Aortic smooth muscle cell (primary cell): ENCODE measurements around the gene RNF123. TPM values are rescaled to one million over a fixed set of nuclear protein-coding genes. Genes with fewer than 3 reads are reported as not detected.

Source experiments
- total RNA-seq: library from RNA; depleted of rRNA; stranded (reverse); fragments of >200 nt; gene quantifications from 2 replicates; pipeline ENCODE4 v1.2.3, GENCODE V29; 2014

The RNF123 gene
- 20.6 and 24.4 TPM in 2 replicates for total RNA-seq

DNA sequence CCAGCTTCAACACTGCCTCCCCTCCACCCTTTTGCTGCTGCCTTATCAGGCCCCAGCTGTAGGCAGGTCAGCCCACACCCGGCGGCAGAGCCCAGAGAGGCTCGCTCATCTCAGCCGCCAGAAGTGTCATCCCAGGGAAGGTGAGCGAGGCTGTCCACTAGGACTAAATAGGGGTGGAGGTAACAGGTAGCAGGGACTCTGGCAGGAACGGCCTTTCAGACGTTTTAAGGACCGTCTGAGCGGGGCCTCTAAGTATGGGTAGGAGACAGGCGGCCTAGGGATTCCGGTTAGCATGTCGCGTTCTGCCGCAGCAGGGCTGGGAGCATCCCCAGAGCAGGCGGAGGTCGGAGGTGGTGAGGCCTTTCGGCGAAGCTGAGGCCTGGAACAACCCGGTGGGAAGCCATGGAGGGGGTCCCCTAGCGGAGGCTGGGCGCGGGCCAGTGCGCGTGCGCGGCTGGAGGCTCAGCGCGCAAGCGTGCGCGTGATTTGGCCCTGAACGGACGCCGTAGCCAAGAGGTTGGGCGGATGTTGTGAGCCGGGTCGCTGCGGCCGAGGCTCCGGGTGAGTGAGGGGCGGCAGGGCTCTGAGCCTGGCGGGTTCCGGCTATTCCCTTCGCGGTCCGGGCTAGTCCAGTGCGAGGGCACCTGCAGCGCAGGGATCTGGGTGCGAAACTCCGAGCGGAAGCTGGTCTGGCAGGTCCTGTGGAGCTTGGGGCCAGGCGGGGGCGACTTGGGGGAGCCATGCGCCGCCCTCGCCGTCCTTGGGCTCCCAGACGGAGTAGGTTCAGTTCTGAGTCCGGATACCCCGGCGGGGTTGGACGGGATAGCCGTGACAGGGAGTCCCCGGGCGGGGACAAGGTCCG lies at the start of gene RNF123, which contains the start of gene MST1:
RNF123 (plus strand) TSS at position 512 of the 862 bp plus-strand sequence. CDS start 1,609 bp downstream, outside the sequence.
MST1 (minus strand) TSS at position 429 of the 862 bp plus-strand sequence. CDS start 783 bp downstream, outside the sequence.

GRCh38 chr3:49673715-49674496 lies 15.5 kb upstream of the RNF123 start, which contains the start of gene APEH:
TSS of gene APEH (plus strand) at chr3:49674351. CDS start at chr3:49674402, 51 bp downstream.

GRCh38 chr3:49719214-49719884 lies 30.0 kb downstream of the RNF123 start, which contains the start of gene AMIGO3:
TSS of gene AMIGO3 (minus strand) at chr3:49719684. CDS start at chr3:49719465, 219 bp downstream.

DNA sequence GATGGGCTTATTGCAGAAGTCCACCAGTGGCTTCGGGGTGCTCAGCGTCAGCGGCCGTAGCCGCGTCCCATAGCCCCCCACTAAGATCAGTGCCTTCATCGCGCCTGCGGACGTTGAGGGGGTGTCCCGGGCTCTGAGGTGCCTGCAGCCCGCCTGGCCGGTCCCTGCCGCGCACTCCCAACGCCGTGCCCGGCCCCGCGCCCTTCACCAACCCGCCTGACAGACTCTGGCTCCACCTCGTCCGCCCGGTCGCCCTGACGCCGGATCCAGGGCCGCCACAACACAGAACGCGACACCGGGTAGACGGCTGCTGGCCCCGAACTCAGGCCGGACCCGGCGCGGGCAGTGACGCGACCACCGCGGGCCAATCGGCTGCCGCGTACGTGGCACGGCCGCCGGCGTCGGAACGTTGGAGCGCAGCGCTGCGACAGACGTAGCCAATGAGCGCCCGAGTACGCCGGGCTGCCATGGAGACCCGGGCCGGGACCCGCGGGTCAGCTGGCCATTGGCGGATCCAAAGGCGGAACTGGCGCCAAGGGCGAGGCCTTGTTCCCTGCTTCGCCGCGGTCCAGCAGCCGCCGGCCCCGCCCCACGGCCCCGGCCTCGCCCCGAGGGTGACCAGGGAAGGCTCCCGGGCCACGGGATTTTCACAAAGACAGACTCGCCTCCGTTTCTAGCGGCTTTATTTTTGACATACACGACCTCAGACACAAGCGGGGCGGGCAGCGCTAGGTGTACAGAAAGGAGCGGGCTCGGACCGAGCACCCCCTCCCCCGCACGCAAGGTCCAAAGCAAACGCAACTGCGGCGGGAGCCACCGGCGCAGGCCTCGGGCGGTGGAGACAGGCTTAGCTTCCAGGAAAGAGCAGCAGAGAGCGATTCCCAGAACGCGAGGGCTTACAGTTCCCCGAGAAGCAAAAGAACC lies 34.5 kb downstream of the RNF123 start, which contains the start of gene GMPPB:
GMPPB (minus strand) TSS at position 324 of the 924 bp plus-strand sequence; CDS start at position 99, 225 bp downstream.

Other genes with a start within 250 kb of the RNF123 start
- 49.7 and 65.7 TPM in 2 replicates for gene DAG1, start 219.3 kb upstream of the RNF123 start, total RNA-seq
- under 0.01 and 0.06 TPM in 2 replicates for gene BSN, start 135.1 kb upstream of the RNF123 start, total RNA-seq
- 132 and 152 TPM in 2 replicates for gene APEH, start 15.2 kb upstream of the RNF123 start, total RNA-seq
- gene MST1, start 83 bp upstream of the RNF123 start, total RNA-seq, result 3.4 and 4.4 TPM in 2 replicates
- gene AMIGO3, start 30.1 kb downstream of the RNF123 start, total RNA-seq, result not detected in 2 replicates
- gene GMPPB, start 34.4 kb downstream of the RNF123 start, total RNA-seq, result 27.7 and 37.3 TPM in 2 replicates
- gene IP6K1, start 97.0 kb downstream of the RNF123 start, total RNA-seq, result 32.8 and 34.2 TPM in 2 replicates
- gene CDHR4, start 110.3 kb downstream of the RNF123 start, total RNA-seq, result 0.06 TPM in 1 of 2 replicates, not detected in the other
- 8.7 and 20.5 TPM in 2 replicates for gene INKA1, start 113.7 kb downstream of the RNF123 start, total RNA-seq
- gene UBA7, start 124.4 kb downstream of the RNF123 start, total RNA-seq, result 36.2 and 56.0 TPM in 2 replicates
- gene TRAIP, start 167.0 kb downstream of the RNF123 start, total RNA-seq, result 2.2 and 5.2 TPM in 2 replicates
- not detected in 2 replicates for gene CAMKV, start 180.3 kb downstream of the RNF123 start, total RNA-seq
- 0.40 and 2.0 TPM in 2 replicates for gene MST1R, start 214.3 kb downstream of the RNF123 start, total RNA-seq
- gene MON1A, start 240.3 kb downstream of the RNF123 start, total RNA-seq, result 10.4 and 12.8 TPM in 2 replicates